Measurements from ENCODE around the gene SIX5. TPM values are rescaled to one million over a fixed set of nuclear protein-coding genes. Genes with fewer than 3 reads are reported as not detected.

SIX5 gene
- total RNA-seq, 1 donor from 2014 or later: 3.4 TPM

GRCh38 chr19:45716359-45717130 is 52.5 kb downstream of the SIX5 start:
- no peak for DNase-seq (ENCODE audit: low read depth, low spot score)

GRCh38 chr19:45715139-45715538 is 53.9 kb downstream of the SIX5 start:
- DNase-seq (ENCODE audit: low read depth, low spot score): no peak

Other genes starting within 250 kb of the SIX5 start
- gene OPA3, start 184.4 kb downstream of the SIX5 start, total RNA-seq: 6.0 and 9.7 TPM in 2 replicates
- gene GPR4, start 167.0 kb downstream of the SIX5 start, total RNA-seq: 4.0 and 5.7 TPM in 2 replicates
- gene EML2, start 129.9 kb downstream of the SIX5 start, total RNA-seq: 22.2 and 35.6 TPM in 2 replicates
- under 0.01 TPM in 1 of 2 replicates, not detected in the other for gene GIPR, start 101.0 kb downstream of the SIX5 start, total RNA-seq
- gene SNRPD2, start 77.3 kb downstream of the SIX5 start, total RNA-seq: 324 and 581 TPM in 2 replicates
- gene QPCTL, start 76.6 kb downstream of the SIX5 start, total RNA-seq: 18.7 and 23.3 TPM in 2 replicates
- gene FBXO46, start 38.4 kb downstream of the SIX5 start, total RNA-seq: 5.3 and 6.5 TPM in 2 replicates
- not detected in 2 replicates for gene MEIOSIN, start 35.8 kb downstream of the SIX5 start, total RNA-seq
- 6.0 and 9.0 TPM in 2 replicates for gene DMPK, start 13.2 kb upstream of the SIX5 start, total RNA-seq
- gene DMWD, start 23.6 kb upstream of the SIX5 start, total RNA-seq: 27.2 and 37.3 TPM in 2 replicates
- 0.04 and 0.07 TPM in 2 replicates for gene RSPH6A, start 46.1 kb upstream of the SIX5 start, total RNA-seq
- 34.1 and 43.3 TPM in 2 replicates for gene SYMPK, start 93.9 kb upstream of the SIX5 start, total RNA-seq
- not detected in 2 replicates for gene FOXA3, start 95.1 kb upstream of the SIX5 start, total RNA-seq
- 23.1 and 24.3 TPM in 2 replicates for gene IRF2BP1, start 116.9 kb upstream of the SIX5 start, total RNA-seq
- gene MYPOP, start 133.4 kb upstream of the SIX5 start, total RNA-seq: 0.79 and 1.4 TPM in 2 replicates
- gene NANOS2, start 145.5 kb upstream of the SIX5 start, total RNA-seq: not detected in 2 replicates
- 3.4 and 4.0 TPM in 2 replicates for gene NOVA2, start 204.6 kb upstream of the SIX5 start, total RNA-seq
- 7.3 and 9.5 TPM in 2 replicates for gene CCDC61, start 226.2 kb upstream of the SIX5 start, total RNA-seq

Measured in pulmonary artery endothelial cell (primary cell).